Neural cell (in vitro differentiated cells): Measurements from ENCODE around the gene PPP2R2B. TPM values are rescaled to one million over a fixed set of nuclear protein-coding genes. Genes with fewer than 3 reads are reported as not detected.

Source experiments
- H2AFZ ChIP-seq: fragments of 200-600, 300-800 bp; sonication (generic), shearing (Covaris generic); 2 replicates; pipeline ENCODE4 v1.6.0; 2014; ENCODE audit warnings: low read depth, mild to moderate bottlenecking, antibody characterized with exemption, low read length, moderate library complexity
- H3F3A ChIP-seq: fragments of 200-600 bp; shearing (Covaris generic); 2 replicates; pipeline ENCODE4 v1.6.1; 2016; ENCODE audit warnings: mild to moderate bottlenecking, moderate library complexity, mixed read lengths, antibody characterized with exemption, low read length; ENCODE audit not compliant: insufficient read depth, poor library complexity, severe bottlenecking
- H3K27ac ChIP-seq: fragments of 200-600, 300-800 bp; sonication (generic), shearing (Covaris generic); 2 replicates; pipeline ENCODE4 v1.5.1; 2014; ENCODE audit warnings: mild to moderate bottlenecking, low read length, moderate library complexity
- H3K27me3 ChIP-seq: fragments of 300-800, 200-600 bp; sonication (generic), shearing (Covaris generic); 2 replicates; pipeline ENCODE4 v1.6.0; 2014; ENCODE audit warnings: mild to moderate bottlenecking, low read depth, low read length, moderate library complexity; ENCODE audit not compliant: insufficient read depth
- H3K36me3 ChIP-seq: fragments of 300-800, 200-600 bp; sonication (generic), shearing (Covaris generic); 2 replicates; pipeline ENCODE4 v1.5.1; 2014; ENCODE audit warnings: mild to moderate bottlenecking, antibody characterized with exemption, low read length, moderate library complexity; ENCODE audit not compliant: insufficient read depth
- H3K4me2 ChIP-seq: fragments of 300-800, 200-600 bp; sonication (generic), shearing (Covaris generic); 2 replicates; pipeline ENCODE4 v1.6.0; 2014; ENCODE audit warnings: mild to moderate bottlenecking, low read length
- H3K4me3 ChIP-seq: fragments of 300-800, 200-600 bp; sonication (generic), shearing (Covaris generic); 2 replicates; pipeline ENCODE4 v1.5.1; 2014; ENCODE audit warnings: mild to moderate bottlenecking, low read length, moderate library complexity
- H3K79me2 ChIP-seq: fragments of 200-600 bp; shearing (Covaris generic); replicated peaks from 2 replicates; pipeline ENCODE4 v1.6.0; 2014; ENCODE audit warnings: mild to moderate bottlenecking, low read length, moderate library complexity; ENCODE audit not compliant: insufficient read depth
- H3K9ac ChIP-seq: fragments of 300-800, 200-600 bp; sonication (generic), shearing (Covaris generic); 2 replicates; pipeline ENCODE4 v1.6.1; 2016; ENCODE audit warnings: mild to moderate bottlenecking, low read length, mixed read lengths
- H3K9me2 ChIP-seq: fragments of 200-600 bp; shearing (Covaris generic); 2 replicates; pipeline ENCODE4 v1.6.1; 2016; ENCODE audit warnings: mild to moderate bottlenecking, low read length, mixed read lengths; ENCODE audit not compliant: insufficient read depth
- H3K9me3 ChIP-seq: fragments of 200-600, 300-800 bp; sonication (generic), shearing (Covaris generic); 2 replicates; pipeline ENCODE4 v1.6.1; 2016; ENCODE audit warnings: mild to moderate bottlenecking, mixed run types, low read length, moderate library complexity, mixed read lengths
- H4K20me1 ChIP-seq: fragments of 200-600 bp; shearing (Covaris generic); 2 replicates; pipeline ENCODE4 v1.6.1; 2016; ENCODE audit warnings: mild to moderate bottlenecking, mixed run types; ENCODE audit not compliant: insufficient read depth
- CTCF ChIP-seq: fragments of 450-650 bp; IDR thresholded peaks from 2 replicates; pipeline ENCODE4 v1.5.1; 2014; ENCODE audit warnings: antibody characterized with exemption, mild to moderate bottlenecking, moderate library complexity; ENCODE audit not compliant: poor library complexity, severe bottlenecking
- EZH2 ChIP-seq: fragments of 200-600, 300-800 bp; shearing (Covaris generic), sonication (generic); IDR thresholded peaks from 2 replicates; pipeline ENCODE4 v1.6.1; 2014; ENCODE audit warnings: antibody characterized with exemption, low read length, borderline replicate concordance, mild to moderate bottlenecking; ENCODE audit not compliant: insufficient read depth, poor library complexity, severe bottlenecking
- MXI1 ChIP-seq: fragments of 450-650 bp; conservative IDR thresholded peaks from 2 replicates; pipeline ENCODE4 v1.6.1; 2014; ENCODE audit warnings: antibody characterized with exemption, mild to moderate bottlenecking; ENCODE audit not compliant: poor library complexity, severe bottlenecking
- POLR2AphosphoS5 ChIP-seq: IDR thresholded peaks from 2 replicates; pipeline ENCODE4 v1.6.1; 2012
- RAD21 ChIP-seq: fragments of 450-650 bp; conservative IDR thresholded peaks from 2 replicates; pipeline ENCODE4 v1.6.1; 2014; ENCODE audit warnings: antibody characterized with exemption, mild to moderate bottlenecking, moderate library complexity
- REST ChIP-seq: IDR thresholded peaks from 2 replicates; pipeline ENCODE4 v1.6.1; 2012; ENCODE audit warnings: borderline replicate concordance
- SMC3 ChIP-seq: fragments of 450-650 bp; conservative IDR thresholded peaks from 2 replicates; pipeline ENCODE4 v1.6.1; 2014; ENCODE audit warnings: antibody characterized with exemption, mild to moderate bottlenecking, moderate library complexity; ENCODE audit not compliant: poor library complexity
- TAF1 ChIP-seq: IDR thresholded peaks from 2 replicates; pipeline ENCODE4 v1.6.1; 2012; ENCODE audit warnings: low read depth
- polyA plus RNA-seq: library from polyadenylated mRNA; depleted of rRNA; stranded (reverse); fragments of >200 nt; gene quantifications from 2 replicates; pipeline ENCODE4 v1.2.3, GENCODE V29; 2014

PPP2R2B gene
- polyA plus RNA-seq, 1 donor from 2014 or later: 250 TPM

GRCh38 chr5:146919304-146919703 is 40.7 kb upstream of the PPP2R2B start:
- Histone ChIP-seq H3K27me3 (no peaks in the 10 kb centered on the region), H3F3A (no peaks in the 10 kb centered on the region), H3K9ac (no peak overlapping the region), H3K9me3 (no peaks in the 10 kb centered on the region), H3K4me3 (no peak overlapping the region), H4K20me1 (no peaks in the 10 kb centered on the region), H2AFZ (no peak overlapping the region), H3K36me3 (no peaks in the 10 kb centered on the region), H3K9me2 (no peaks in the 10 kb centered on the region), H3K27ac (peak overlapping the region; percentile 11), H3K79me2 (no peaks in the 10 kb centered on the region), H3K4me2 (no peak overlapping the region)
- TF ChIP-seq CTCF (no peak), RAD21 (peak; percentile 16), TAF1 (no peak), REST (no peak)

- peak overlapping the region; percentile 3 for H3K4me3 ChIP-seq
- TF ChIP-seq REST (no peak), POLR2AphosphoS5 (peak; percentile 37)
- H3K9ac ChIP-seq: no peak overlapping the region
- H3K9me3 ChIP-seq: no peaks in the 10 kb centered on the region
- peak overlapping the region; percentile 37 for H3K27ac ChIP-seq
- no peaks in the 10 kb centered on the region for H3K27me3 ChIP-seq
- H3K79me2 ChIP-seq: no peaks in the 10 kb centered on the region
- no peaks in the 10 kb centered on the region for H3K36me3 ChIP-seq
- no peaks in the 10 kb centered on the region for H3F3A ChIP-seq
- H3K9me2 ChIP-seq: no peaks in the 10 kb centered on the region
- no peak overlapping the region for H2AFZ ChIP-seq
- H3K4me2 ChIP-seq: peak overlapping the region; percentile 38
- H4K20me1 ChIP-seq: no peaks in the 10 kb centered on the region
Measured at GRCh38 chr5:146917931-146918330, 39.4 kb upstream of the PPP2R2B start.

- H3K79me2 ChIP-seq: no peaks in the 10 kb centered on the region
- H3F3A ChIP-seq: no peaks in the 10 kb centered on the region
- no peak overlapping the region for H3K4me2 ChIP-seq
- H3K27ac ChIP-seq: no peak overlapping the region
- no peak overlapping the region for H2AFZ ChIP-seq
- no peaks in the 10 kb centered on the region for H3K36me3 ChIP-seq
- H3K9me3 ChIP-seq: no peaks in the 10 kb centered on the region
- H3K4me3 ChIP-seq: no peak overlapping the region
- no peak overlapping the region for H3K9ac ChIP-seq
- H4K20me1 ChIP-seq: no peaks in the 10 kb centered on the region
- no peaks in the 10 kb centered on the region for H3K9me2 ChIP-seq
- H3K27me3 ChIP-seq: no peaks in the 10 kb centered on the region
- TF ChIP-seq REST (no peak), RAD21 (no peak), POLR2AphosphoS5 (no peak), EZH2 (no peak), SMC3 (no peak), MXI1 (no peak)
Measured at GRCh38 chr5:146912874-146913273, 34.3 kb upstream of the PPP2R2B start.
